ACC112 (cell line): Measurements from ENCODE around the gene ZDHHC11B.
"Not testable (repeated sequence)": the region's sequence is repeated elsewhere in the genome, so short reads cannot be mapped to it uniquely, and the experiment has no call there.

ENCODE experiments used
- H2AFZ ChIP-seq: fragments of 200-600 bp; sonication (generic); one replicate; pipeline ENCODE4 v1.6.0; 2017; ENCODE audit warnings: antibody characterized with exemption, low read length; ENCODE audit not compliant: unreplicated experiment
- H3K27ac ChIP-seq: fragments of 200-600 bp; sonication (generic); 2 replicates; pipeline ENCODE4 v1.5.1; 2014; ENCODE audit warnings: low read depth, mild to moderate bottlenecking, antibody characterized with exemption, low read length, moderate library complexity
- H3K27me3 ChIP-seq: fragments of 200-600 bp; sonication (generic); 2 replicates; pipeline ENCODE4 v1.6.1; 2014; ENCODE audit warnings: mild to moderate bottlenecking, antibody characterized with exemption, low read length, moderate library complexity, mixed read lengths; ENCODE audit not compliant: insufficient read depth
- H3K36me3 ChIP-seq: fragments of 200-600 bp; sonication (generic); 2 replicates; pipeline ENCODE4 v1.6.1; 2016; ENCODE audit warnings: mild to moderate bottlenecking, antibody characterized with exemption, low read length, moderate library complexity, mixed read lengths; ENCODE audit not compliant: insufficient read depth
- H3K4me1 ChIP-seq: fragments of 200-600 bp; sonication (generic); one replicate; pipeline ENCODE4 v1.6.1; 2016; ENCODE audit warnings: low read length, mixed read lengths; ENCODE audit not compliant: insufficient read depth, unreplicated experiment, control insufficient read depth
- H3K4me3 ChIP-seq: fragments of 200-600 bp; sonication (generic); 2 replicates; pipeline ENCODE4 v1.5.1; 2014; ENCODE audit warnings: mild to moderate bottlenecking, low read depth, low read length
- H3K79me2 ChIP-seq: fragments of 200-600 bp; sonication (generic); one replicate; pipeline ENCODE4 v1.6.0; 2016; ENCODE audit warnings: low read length; ENCODE audit not compliant: control insufficient read depth, unreplicated experiment, insufficient read depth

The ZDHHC11B gene

DNA sequence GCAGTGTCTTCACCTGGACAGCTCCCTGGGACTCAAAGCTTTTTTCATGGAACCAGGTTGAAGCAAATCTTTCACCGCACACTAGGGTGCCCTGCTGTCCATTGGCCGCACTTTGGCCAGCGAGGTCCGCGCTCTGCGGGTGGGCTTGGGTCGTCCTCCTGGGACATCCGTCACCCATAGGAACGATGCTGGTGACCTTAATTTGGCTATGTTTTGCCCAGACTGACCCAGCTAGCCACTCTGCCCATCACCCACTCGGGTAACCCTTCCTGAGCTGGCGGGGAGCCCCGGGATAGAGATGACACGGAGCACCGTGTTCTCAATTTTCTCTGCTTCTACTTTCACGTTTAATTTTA is 25.9 kb downstream of the ZDHHC11B start:
- peaks cover 23% of the 10 kb centered on the region for H3K27me3 ChIP-seq
- no peak overlapping the region for H3K27ac ChIP-seq
- H3K4me1 ChIP-seq, result no peaks in the 10 kb centered on the region
- H2AFZ ChIP-seq, result no peak overlapping the region
- no peak overlapping the region for H3K4me3 ChIP-seq
- no peaks in the 10 kb centered on the region for H3K36me3 ChIP-seq
- H3K79me2 ChIP-seq, result no peaks in the 10 kb centered on the region

DNA sequence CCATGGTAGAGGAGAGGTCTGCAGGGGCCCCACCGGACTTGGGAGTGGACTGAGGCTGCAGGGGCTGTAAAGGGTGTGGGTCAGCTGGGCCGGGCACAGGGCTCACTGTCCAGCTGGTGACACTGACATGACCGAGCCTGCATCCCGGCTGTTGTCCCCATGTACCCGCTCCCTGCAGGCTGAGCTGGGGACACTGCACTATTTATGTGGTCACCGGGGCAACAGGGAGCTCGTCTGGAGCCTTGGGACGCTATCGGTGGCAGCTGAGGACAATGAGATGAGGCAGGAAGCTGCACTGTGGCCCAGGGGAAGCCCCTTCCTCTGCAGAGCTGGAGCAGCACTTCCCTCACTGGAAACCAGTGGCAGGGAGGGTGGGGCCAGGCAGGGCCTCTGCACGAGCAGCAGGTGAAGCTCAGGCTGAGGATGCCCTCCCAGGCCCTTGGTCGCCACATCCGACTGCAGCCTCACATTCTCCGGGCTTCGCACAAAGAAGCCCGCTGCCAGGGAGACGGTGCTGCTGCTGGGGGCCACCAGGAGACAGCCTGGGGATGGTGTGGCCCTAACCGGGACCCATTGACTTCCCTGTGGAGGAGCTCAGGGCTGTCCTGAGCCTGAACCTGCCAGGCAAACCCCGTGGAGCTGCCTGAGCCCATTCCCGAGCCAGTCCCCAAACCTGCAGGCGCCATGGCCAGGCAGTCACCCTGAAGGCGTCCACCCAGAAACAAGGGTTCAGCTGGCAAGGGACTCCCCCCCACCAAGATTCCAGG is 26.4 kb downstream of the ZDHHC11B start:
- H3K4me1 ChIP-seq, result no peaks in the 10 kb centered on the region
- no peaks in the 10 kb centered on the region for H3K79me2 ChIP-seq
- no peak overlapping the region for H2AFZ ChIP-seq
- no peak overlapping the region for H3K4me3 ChIP-seq
- peaks cover 23% of the 10 kb centered on the region for H3K27me3 ChIP-seq
- H3K36me3 ChIP-seq, result no peaks in the 10 kb centered on the region
- no peak overlapping the region for H3K27ac ChIP-seq

DNA sequence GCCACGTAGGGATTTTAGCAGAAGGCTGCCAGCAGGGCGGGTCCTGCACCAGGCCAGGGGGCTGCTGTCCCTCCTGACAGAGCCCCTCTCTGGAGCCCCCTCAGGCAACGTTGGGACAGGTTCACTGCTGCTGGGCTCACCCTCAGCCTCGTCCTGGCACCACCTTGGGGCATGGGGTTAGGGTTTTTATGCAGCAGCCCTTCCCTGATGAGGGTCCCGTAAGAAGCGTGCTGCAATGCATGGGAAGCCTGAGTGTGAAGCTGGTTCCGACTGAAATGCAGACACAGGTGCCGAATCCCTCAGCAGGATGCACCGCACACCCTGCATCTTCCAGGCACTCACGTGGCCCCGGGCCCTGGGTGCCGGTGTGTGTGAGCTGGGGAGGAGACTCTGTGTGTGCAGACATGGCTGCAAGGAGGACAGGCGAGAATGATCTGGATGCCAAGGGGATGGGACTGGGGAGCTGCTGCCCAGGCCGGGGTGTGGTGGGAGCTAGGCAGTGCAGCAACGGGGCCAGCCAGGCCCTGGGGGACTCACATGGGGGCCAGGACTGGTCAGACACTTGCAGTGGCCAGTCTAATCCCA is 27.1 kb downstream of the ZDHHC11B start:
- H3K27ac ChIP-seq, result no peak overlapping the region
- no peak overlapping the region for H3K4me3 ChIP-seq
- no peaks in the 10 kb centered on the region for H3K36me3 ChIP-seq
- peaks cover 23% of the 10 kb centered on the region for H3K27me3 ChIP-seq
- H2AFZ ChIP-seq, result no peak overlapping the region
- no peaks in the 10 kb centered on the region for H3K79me2 ChIP-seq
- H3K4me1 ChIP-seq, result no peaks in the 10 kb centered on the region

DNA sequence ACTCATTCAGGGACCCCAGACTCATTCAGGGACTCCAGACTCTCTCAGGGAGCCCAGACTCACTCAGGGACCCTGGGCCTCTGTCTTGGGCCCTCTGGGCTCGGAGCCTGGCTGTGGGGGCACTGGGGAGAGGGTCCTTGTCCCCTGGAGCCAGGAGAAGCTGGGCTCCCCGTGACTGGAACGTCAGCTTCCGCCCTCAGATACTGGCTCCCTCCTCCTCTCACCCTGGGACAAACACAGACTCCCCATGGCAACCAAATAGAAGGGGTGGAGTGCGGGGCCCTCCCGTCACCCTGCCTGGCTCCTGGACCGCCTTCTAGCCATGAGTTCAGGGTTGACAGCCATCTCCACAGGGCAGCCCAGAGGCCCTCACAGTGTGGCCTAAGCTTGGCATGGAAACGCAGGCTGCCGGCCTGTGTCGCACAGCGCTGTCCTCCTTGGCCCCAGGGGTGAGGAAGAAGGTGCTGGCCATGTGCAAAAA is 27.6 kb downstream of the ZDHHC11B start:
- Histone ChIP-seq H2AFZ (no peak overlapping the region), H3K27me3 (peaks cover 23% of the 10 kb centered on the region), H3K4me1 (no peaks in the 10 kb centered on the region), H3K79me2 (no peaks in the 10 kb centered on the region), H3K36me3 (no peaks in the 10 kb centered on the region), H3K4me3 (no peak overlapping the region), H3K27ac (no peak overlapping the region)

DNA sequence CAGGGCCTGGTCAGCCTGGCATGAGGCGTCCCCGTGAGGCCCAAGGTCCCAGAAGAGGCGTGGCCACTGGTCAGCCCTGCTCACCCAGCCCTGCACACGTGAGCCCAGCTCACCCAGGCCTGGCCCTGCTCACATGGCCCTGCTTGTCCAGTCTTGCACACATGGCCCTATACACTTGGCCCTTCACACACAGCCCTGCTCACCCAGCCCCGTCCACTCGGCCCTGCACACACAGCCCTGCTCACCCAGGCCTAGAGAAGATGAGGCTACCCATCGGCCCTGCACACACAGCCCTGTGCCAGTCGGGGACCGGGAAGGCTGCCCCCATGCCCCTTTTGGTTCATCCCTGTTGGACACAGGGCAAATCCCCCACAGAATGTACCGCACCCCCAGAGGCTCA is 28.4 kb downstream of the ZDHHC11B start:
- Histone ChIP-seq H3K27me3 (peaks cover 23% of the 10 kb centered on the region), H3K4me1 (no peaks in the 10 kb centered on the region), H3K36me3 (no peaks in the 10 kb centered on the region), H3K27ac (no peak overlapping the region), H3K4me3 (no peak overlapping the region), H2AFZ (no peak overlapping the region), H3K79me2 (no peaks in the 10 kb centered on the region)

DNA sequence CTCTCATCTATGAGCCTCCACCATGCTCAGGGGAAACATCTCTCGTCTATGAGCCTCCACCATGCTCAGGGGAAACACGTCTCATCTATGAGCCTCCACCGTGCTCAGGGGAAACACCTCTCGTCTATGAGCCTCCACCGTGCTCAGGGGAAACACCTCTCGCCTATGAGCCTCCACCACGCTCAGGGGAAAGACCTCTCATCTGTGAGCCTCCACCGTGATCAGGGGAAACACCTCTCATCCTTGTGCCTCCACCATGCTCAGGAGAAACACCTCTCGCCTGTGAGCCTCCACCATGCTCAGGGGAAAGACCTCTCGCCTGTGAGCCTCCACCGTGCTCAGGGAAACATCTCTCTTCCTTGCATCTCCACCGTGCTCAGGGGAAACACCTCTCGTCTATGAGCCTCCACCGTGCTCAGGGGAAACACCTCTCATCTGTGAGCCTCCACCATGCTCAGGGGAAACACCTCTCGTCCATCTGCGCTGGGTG is 30.3 kb downstream of the ZDHHC11B start:
- H2AFZ ChIP-seq, H3K79me2 ChIP-seq, H3K36me3 ChIP-seq, H3K27ac ChIP-seq, H3K4me3 ChIP-seq, H3K4me1 ChIP-seq: not testable (repeated sequence)
- H3K27me3 ChIP-seq, result peaks cover 18% of the 10 kb centered on the region

DNA sequence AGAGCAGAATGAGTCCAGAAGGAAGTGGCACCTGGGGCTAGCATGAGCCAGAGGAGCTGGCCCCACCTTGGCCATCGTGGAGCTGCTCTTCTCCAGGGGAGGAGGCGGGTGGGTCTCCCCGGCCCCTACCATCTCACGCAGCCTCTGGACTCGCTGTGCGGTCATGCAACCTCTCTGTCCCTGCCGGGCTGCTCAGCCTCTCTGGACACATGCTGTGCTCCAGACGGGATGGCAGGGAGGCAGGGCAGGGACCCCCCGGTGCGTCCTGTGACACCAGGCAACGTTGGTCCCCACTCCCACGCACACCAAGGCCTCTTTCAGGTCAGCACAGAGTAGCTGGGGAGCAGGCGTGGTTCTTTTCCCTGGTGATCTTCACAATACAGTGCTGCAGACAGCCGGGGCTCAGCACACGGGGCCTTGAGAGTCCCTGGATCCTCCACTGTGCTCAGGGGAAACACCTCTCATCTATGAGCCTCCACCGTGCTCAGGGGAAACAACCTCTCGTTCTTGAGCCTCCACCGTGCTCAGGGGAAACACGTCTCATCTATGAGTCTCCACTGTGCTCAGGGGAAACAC is 30.9 kb downstream of the ZDHHC11B start:
- H2AFZ ChIP-seq, H3K4me1 ChIP-seq, H3K4me3 ChIP-seq, H3K79me2 ChIP-seq, H3K27ac ChIP-seq, H3K36me3 ChIP-seq: not testable (repeated sequence)
- H3K27me3 ChIP-seq, result peaks cover 14% of the 10 kb centered on the region

DNA sequence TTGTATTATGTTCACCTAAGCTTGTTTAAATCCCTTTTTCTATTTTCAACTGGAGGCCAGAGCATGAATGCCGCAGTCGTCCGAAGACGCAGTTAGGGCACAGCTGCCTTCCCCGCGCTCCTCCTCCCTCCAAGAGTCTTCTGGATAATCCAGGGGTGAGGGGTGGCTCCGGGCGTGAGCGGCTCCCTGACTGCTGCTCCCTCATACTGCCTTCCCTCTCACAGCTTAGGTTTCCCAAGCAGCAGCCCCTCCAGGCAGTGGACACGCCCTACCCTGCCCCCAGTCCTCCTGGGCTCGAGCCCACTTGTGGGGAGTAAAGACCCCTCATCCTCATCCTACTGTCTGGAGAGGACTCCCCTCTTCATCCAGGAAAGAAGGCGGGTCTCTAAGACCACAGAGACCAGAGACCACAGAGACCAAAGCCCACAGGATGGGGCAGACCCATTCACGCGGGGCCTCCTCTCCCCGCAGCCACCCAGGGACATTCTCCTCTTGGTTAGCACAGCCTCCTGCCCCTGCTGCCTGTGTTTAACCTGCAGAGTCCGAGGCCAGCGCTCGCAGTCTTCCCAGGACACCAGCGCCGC is 31.9 kb downstream of the ZDHHC11B start:
- H2AFZ ChIP-seq, H3K4me1 ChIP-seq, H3K27me3 ChIP-seq, H3K4me3 ChIP-seq, H3K79me2 ChIP-seq, H3K36me3 ChIP-seq, H3K27ac ChIP-seq: not testable (repeated sequence)

DNA sequence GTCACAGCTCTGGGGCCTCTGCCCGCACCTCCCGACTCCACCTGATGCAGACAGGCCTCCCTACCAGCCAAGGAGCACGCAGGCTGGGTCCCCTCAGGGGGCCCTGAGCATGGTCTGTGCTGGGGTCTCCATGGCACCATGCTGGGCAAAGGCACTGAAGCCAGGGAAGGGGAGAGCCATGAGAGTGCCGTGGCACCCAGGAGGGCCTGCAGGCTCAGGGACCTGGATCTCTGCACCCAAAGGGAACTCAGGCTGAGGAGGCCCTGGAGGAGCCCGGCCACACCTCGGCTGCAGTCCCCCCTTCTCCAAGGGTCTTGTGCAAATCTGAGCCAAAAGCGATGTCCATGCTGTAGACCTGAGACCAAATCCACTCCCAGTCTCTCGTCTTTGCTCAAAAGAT is 32.5 kb downstream of the ZDHHC11B start:
- H3K27ac ChIP-seq, H2AFZ ChIP-seq, H3K79me2 ChIP-seq, H3K36me3 ChIP-seq, H3K4me1 ChIP-seq, H3K4me3 ChIP-seq, H3K27me3 ChIP-seq: not testable (repeated sequence)

DNA sequence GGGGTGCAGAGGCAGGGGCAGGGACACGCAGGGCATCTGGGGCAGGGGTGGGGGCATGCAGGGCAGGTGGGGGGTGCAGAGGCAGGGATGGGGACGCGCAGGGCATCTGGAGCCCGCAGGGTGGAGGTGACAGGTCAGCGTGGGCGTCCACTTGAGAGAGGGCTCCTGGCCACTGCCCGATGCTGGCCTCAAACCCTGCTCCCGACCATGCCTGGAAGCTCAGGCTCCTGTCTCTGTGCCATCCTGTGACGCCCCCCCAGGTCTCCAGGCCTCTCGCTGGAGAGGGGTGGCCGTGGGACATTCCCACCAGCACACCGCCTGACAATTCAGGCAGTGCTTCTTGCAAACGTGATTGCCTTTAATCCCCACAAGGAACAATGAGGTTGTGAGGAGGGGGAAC is 33.0 kb downstream of the ZDHHC11B start:
- Histone ChIP-seq H3K4me1 (no peaks in the 10 kb centered on the region), H3K4me3 (no peak overlapping the region), H3K27ac (no peak overlapping the region)

DNA sequence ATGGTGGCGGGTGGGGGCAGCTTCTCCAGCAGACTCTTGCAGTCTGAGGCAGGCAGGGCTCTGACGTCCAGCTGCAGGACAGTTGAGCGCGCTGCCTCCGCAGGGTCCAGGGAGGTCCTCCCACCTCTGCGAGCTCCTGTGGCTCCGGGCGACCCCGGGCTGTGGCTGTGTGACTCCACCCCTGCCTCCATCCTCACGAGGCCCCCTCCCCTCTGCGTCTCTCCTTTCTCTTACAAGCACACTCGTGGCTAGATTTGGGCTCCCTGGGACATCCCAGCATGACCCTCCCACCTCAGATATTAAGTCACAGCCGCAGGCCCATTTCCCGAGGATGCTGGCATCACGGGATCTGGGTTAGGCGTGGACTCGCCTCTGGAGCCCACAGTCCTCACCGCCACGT is 34.3 kb downstream of the ZDHHC11B start:
- H3K79me2 ChIP-seq, H3K27me3 ChIP-seq, H3K36me3 ChIP-seq, H3K4me1 ChIP-seq, H3K4me3 ChIP-seq, H3K27ac ChIP-seq, H2AFZ ChIP-seq: not testable (repeated sequence)

More for the DNA sequence above, 33.0 kb downstream of the ZDHHC11B start:
- Histone ChIP-seq H3K79me2 (no peaks in the 10 kb centered on the region), H2AFZ (no peak overlapping the region), H3K36me3 (no peaks in the 10 kb centered on the region), H3K27me3 (no peaks in the 10 kb centered on the region)
